SH-SY5Y (cell line): ENCODE results near the gene BTRC.

Experiments
- GATA2 ChIP-seq: IDR thresholded peaks from 2 replicates; pipeline ENCODE4 v1.6.1; 2011; ENCODE audit warnings: mild to moderate bottlenecking, low read depth, low read length
- GATA3 ChIP-seq: IDR thresholded peaks from 2 replicates; pipeline ENCODE4 v1.6.1; 2011; ENCODE audit warnings: low read depth, mild to moderate bottlenecking, low read length, moderate library complexity

DNA sequence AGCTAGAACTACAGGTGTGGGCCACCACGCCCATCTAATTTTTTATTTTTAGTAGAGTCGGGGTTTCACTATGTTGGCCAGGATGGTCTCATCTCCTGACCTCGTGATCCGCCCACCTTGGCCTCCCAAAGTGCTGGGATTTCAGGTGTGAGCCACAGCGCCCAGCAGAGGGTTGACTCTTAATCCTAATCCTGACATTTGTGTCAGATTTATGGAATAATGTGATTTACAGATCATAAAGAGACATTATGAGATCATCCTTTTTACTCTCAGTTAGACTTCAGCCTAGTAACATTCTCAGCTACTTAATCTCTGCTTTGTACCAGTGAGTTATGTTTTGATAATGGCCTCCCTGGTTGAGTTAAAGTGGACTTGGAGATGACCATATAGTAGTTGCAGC, 2.2 kb downstream of the BTRC start:
- TF ChIP-seq GATA3 (no peak), GATA2 (no peak)
